Inflammatory macrophage treated with lipopolysaccharide for 4 hours (primary cell): ENCODE data around the gene WDR35.

Source experiments
- DNase-seq: peaks from one replicate; pipeline ENCODE4 v3.0.0-alpha.2; 2020

WDR35 gene

GRCh38 chr2:19989667-19990415 lies at the start of gene WDR35:
WDR35 (minus strand) TSS chr2:19990105; CDS start chr2:19990015, 90 bp downstream.
- peak; percentile 91 for DNase-seq

GRCh38 chr2:20037660-20038059 lies 47.8 kb upstream of the WDR35 start:
- DNase-seq = no peak

- peak; percentile 34 for DNase-seq
Observed at GRCh38 chr2:20035955-20036666, 46.2 kb upstream of the WDR35 start.

- DNase-seq = no peak
Observed at GRCh38 chr2:20034821-20035220, 44.9 kb upstream of the WDR35 start.

GRCh38 chr2:20034218-20034617 lies 44.3 kb upstream of the WDR35 start:
- DNase-seq = no peak

- DNase-seq = no peak
Observed at GRCh38 chr2:20033322-20033721, 43.4 kb upstream of the WDR35 start.

- DNase-seq = no peak
Observed at GRCh38 chr2:20030224-20030623, 40.3 kb upstream of the WDR35 start.

GRCh38 chr2:20027705-20028434 lies 38.0 kb upstream of the WDR35 start:
- DNase-seq = no peak

- DNase-seq = no peak
Observed at GRCh38 chr2:20027260-20027677, 37.4 kb upstream of the WDR35 start.

GRCh38 chr2:20025065-20025786 lies 35.3 kb upstream of the WDR35 start:
- DNase-seq = no peak

- DNase-seq = peak; percentile 82
Observed at GRCh38 chr2:20023688-20024087, 33.8 kb upstream of the WDR35 start.

- DNase-seq = peak; percentile 42
Observed at GRCh38 chr2:20021405-20022009, 31.6 kb upstream of the WDR35 start.

GRCh38 chr2:20019747-20020146 lies 29.8 kb upstream of the WDR35 start:
- no peak for DNase-seq

- no peak for DNase-seq
Observed at GRCh38 chr2:20018601-20019152, 28.8 kb upstream of the WDR35 start.

- DNase-seq = no peak
Observed at GRCh38 chr2:20016346-20016745, 26.4 kb upstream of the WDR35 start.

- peak; percentile 48 for DNase-seq
Observed at GRCh38 chr2:20015482-20016083, 25.7 kb upstream of the WDR35 start.

GRCh38 chr2:20013126-20013849 lies 23.4 kb upstream of the WDR35 start:
- DNase-seq = no peak

- no peak for DNase-seq
Observed at GRCh38 chr2:20012282-20013125, 22.6 kb upstream of the WDR35 start, which contains the start of gene MATN3. MATN3 (minus strand) TSS chr2:20012668; CDS start chr2:20012631, 37 bp downstream.

GRCh38 chr2:20012032-20012281 lies 22.1 kb upstream of the WDR35 start:
- DNase-seq = no peak
